Epithelial cell of esophagus (primary cell): ENCODE results near the gene GAGE12C.
"Not testable (repeated sequence)": the region's sequence is repeated elsewhere in the genome, so short reads cannot be mapped to it uniquely, and the experiment has no call there.

Experiments
- DNase-seq: peaks from one replicate; pipeline ENCODE4 v3.0.0; 2010; ENCODE audit warnings: low read depth
- H3K4me3 ChIP-seq: 2 replicates; pipeline ENCODE4 v1.5.1; 2011; ENCODE audit warnings: mild to moderate bottlenecking, low read length, control low read depth

Gene GAGE12C

GRCh38 chrX:49531877-49532276, at the start of gene GAGE12C:
Gene GAGE12C, plus strand, starts transcription at chrX:49532177. Its CDS starts 1,155 bp downstream, at chrX:49533332.
- not testable (repeated sequence) for DNase-seq, H3K4me3 ChIP-seq

- DNase-seq: not testable (repeated sequence)
Measured at GRCh38 chrX:49541433-49541832, 9.5 kb downstream of the GAGE12C start, which contains the start of gene GAGE12D. Gene GAGE12D, plus strand, starts transcription at chrX:49541733. Its CDS starts 1,155 bp downstream, at chrX:49542888.

GRCh38 chrX:49550989-49551388, 19.0 kb downstream of the GAGE12C start, which contains the start of gene GAGE12E:
Gene GAGE12E, plus strand, starts transcription at chrX:49551289. Its CDS starts 1,155 bp downstream, at chrX:49552444.
- not testable (repeated sequence) for H3K4me3 ChIP-seq, DNase-seq

More at GRCh38 chrX:49541433-49541832, 9.5 kb downstream of the GAGE12C start, which contains the start of gene GAGE12D:
- H3K4me3 ChIP-seq: not testable (repeated sequence)

GRCh38 chrX:49560542-49560941, 28.6 kb downstream of the GAGE12C start, which contains the start of gene GAGE12F:
Gene GAGE12F, plus strand, starts transcription at chrX:49560842. Its CDS starts 1,155 bp downstream, at chrX:49561997.
- not testable (repeated sequence) for H3K4me3 ChIP-seq, DNase-seq

GRCh38 chrX:49568728-49569127, 36.8 kb downstream of the GAGE12C start:
- not testable (repeated sequence) for DNase-seq, H3K4me3 ChIP-seq

- not testable (repeated sequence) for H3K4me3 ChIP-seq, DNase-seq
Measured at GRCh38 chrX:49569152-49569551, 37.2 kb downstream of the GAGE12C start.

GRCh38 chrX:49570100-49570499, 38.1 kb downstream of the GAGE12C start, which contains the start of gene GAGE12G:
Gene GAGE12G, plus strand, starts transcription at chrX:49570400. Its CDS starts 1,155 bp downstream, at chrX:49571555.
- H3K4me3 ChIP-seq, DNase-seq: not testable (repeated sequence)

GRCh38 chrX:49579649-49580048, 47.7 kb downstream of the GAGE12C start, which contains the start of gene GAGE12H:
Gene GAGE12H, plus strand, starts transcription at chrX:49579949. Its CDS starts 1,155 bp downstream, at chrX:49581104.
- not testable (repeated sequence) for H3K4me3 ChIP-seq, DNase-seq
